ENCODE data around the gene SORCS2.

SORCS2 gene

GRCh38 chr4:7431696-7432530, 239.6 kb downstream of the SORCS2 start:
- Histone ChIP-seq H3K79me2 (ENCODE audit: low read length) (no peaks in the 10 kb centered on the region), H2AFZ (ENCODE audit: low read depth, low read length) (no peak overlapping the region)
- TF ChIP-seq EZH2phosphoT487 (IDR thresholded peaks at IDR 0.05; ENCODE audit: low read depth) (no peak), CTCF (IDR thresholded peaks at IDR 0.05; ENCODE audit: low read depth, low read length) (no peak)

GRCh38 chr4:7432531-7433375, 240.4 kb downstream of the SORCS2 start:
- Histone ChIP-seq H3K4me2 (ENCODE audit: low read length) (no peak overlapping the region), H4K20me1 (ENCODE audit: insufficient read depth, low read length) (no peaks in the 10 kb centered on the region), H3K9me3 (ENCODE audit: insufficient read depth, low read length) (no peaks in the 10 kb centered on the region), H3K4me3 (ENCODE audit: low read length) (no peak overlapping the region), H3K27ac (ENCODE audit: low read length) (no peak overlapping the region), H3K79me2 (ENCODE audit: low read length) (no peaks in the 10 kb centered on the region), H3K27me3 (ENCODE audit: low read depth, low read length) (no peaks in the 10 kb centered on the region), H3K9ac (ENCODE audit: low read length) (no peak overlapping the region), H2AFZ (ENCODE audit: low read depth, low read length) (no peak overlapping the region), H3K4me1 (ENCODE audit: low read length) (no peaks in the 10 kb centered on the region), H3K36me3 (replicated peaks; ENCODE audit: low read depth, low read length) (no peaks in the 10 kb centered on the region)
- TF ChIP-seq CTCF (IDR thresholded peaks at IDR 0.05; ENCODE audit: low read depth, low read length) (no peak), EZH2phosphoT487 (IDR thresholded peaks at IDR 0.05; ENCODE audit: low read depth) (no peak)

More at GRCh38 chr4:7431696-7432530, 239.6 kb downstream of the SORCS2 start:
- Histone ChIP-seq H4K20me1 (ENCODE audit: insufficient read depth, low read length) (no peaks in the 10 kb centered on the region), H3K27me3 (ENCODE audit: low read depth, low read length) (no peaks in the 10 kb centered on the region), H3K27ac (ENCODE audit: low read length) (no peak overlapping the region), H3K36me3 (replicated peaks; ENCODE audit: low read depth, low read length) (no peaks in the 10 kb centered on the region), H3K4me3 (ENCODE audit: low read length) (no peak overlapping the region), H3K4me1 (ENCODE audit: low read length) (no peaks in the 10 kb centered on the region), H3K9me3 (ENCODE audit: insufficient read depth, low read length) (no peaks in the 10 kb centered on the region), H3K9ac (ENCODE audit: low read length) (no peak overlapping the region), H3K4me2 (ENCODE audit: low read length) (no peak overlapping the region)

GRCh38 chr4:7433376-7434140, 241.2 kb downstream of the SORCS2 start:
- Histone ChIP-seq H3K4me1 (ENCODE audit: low read length) (no peaks in the 10 kb centered on the region), H3K9ac (ENCODE audit: low read length) (no peak overlapping the region), H3K79me2 (ENCODE audit: low read length) (no peaks in the 10 kb centered on the region), H4K20me1 (ENCODE audit: insufficient read depth, low read length) (no peaks in the 10 kb centered on the region), H3K27me3 (ENCODE audit: low read depth, low read length) (no peaks in the 10 kb centered on the region), H3K36me3 (replicated peaks; ENCODE audit: low read depth, low read length) (no peaks in the 10 kb centered on the region), H3K4me3 (ENCODE audit: low read length) (no peak overlapping the region), H2AFZ (ENCODE audit: low read depth, low read length) (no peak overlapping the region), H3K4me2 (ENCODE audit: low read length) (no peak overlapping the region), H3K27ac (ENCODE audit: low read length) (no peak overlapping the region), H3K9me3 (ENCODE audit: insufficient read depth, low read length) (no peaks in the 10 kb centered on the region)
- TF ChIP-seq EZH2phosphoT487 (IDR thresholded peaks at IDR 0.05; ENCODE audit: low read depth) = no peak
- TF ChIP-seq CTCF (IDR thresholded peaks at IDR 0.05; ENCODE audit: low read depth, low read length) = no peak
